ENCODE results near the gene AOX1.
"Not testable (repeated sequence)": the region's sequence is repeated elsewhere in the genome, so short reads cannot be mapped to it uniquely, and the experiment has no call there.

- TF ChIP-seq, protein P1, sequence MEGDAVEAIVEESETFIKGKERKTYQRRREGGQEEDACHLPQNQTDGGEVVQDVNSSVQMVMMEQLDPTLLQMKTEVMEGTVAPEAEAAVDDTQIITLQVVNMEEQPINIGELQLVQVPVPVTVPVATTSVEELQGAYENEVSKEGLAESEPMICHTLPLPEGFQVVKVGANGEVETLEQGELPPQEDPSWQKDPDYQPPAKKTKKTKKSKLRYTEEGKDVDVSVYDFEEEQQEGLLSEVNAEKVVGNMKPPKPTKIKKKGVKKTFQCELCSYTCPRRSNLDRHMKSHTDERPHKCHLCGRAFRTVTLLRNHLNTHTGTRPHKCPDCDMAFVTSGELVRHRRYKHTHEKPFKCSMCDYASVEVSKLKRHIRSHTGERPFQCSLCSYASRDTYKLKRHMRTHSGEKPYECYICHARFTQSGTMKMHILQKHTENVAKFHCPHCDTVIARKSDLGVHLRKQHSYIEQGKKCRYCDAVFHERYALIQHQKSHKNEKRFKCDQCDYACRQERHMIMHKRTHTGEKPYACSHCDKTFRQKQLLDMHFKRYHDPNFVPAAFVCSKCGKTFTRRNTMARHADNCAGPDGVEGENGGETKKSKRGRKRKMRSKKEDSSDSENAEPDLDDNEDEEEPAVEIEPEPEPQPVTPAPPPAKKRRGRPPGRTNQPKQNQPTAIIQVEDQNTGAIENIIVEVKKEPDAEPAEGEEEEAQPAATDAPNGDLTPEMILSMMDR (IDR thresholded peaks at IDR 0.05): not testable (repeated sequence)
- TF ChIP-seq POLR2A (IDR thresholded peaks at IDR 0.05): not testable (repeated sequence)
Measured at GRCh38 chr2:200715014-200715413, 129.2 kb downstream of the AOX1 start.
